B cell (primary cell): ENCODE results near the gene SLC1A2. TPM values are rescaled to one million over a fixed set of nuclear protein-coding genes. Genes with fewer than 3 reads are reported as not detected.

Experiments used
- ATAC-seq: fragments of 200-7000 bp; cut with Tn5 transposase; one replicate; pipeline ENCODE4 v1.10.0; 2021; ENCODE audit warnings: low read depth, mild to moderate bottlenecking, moderate number of reproducible peaks, moderate library complexity
- CTCF ChIA-PET: fragments of 350-600 bp; sonication (Branson Sonifier 250); formaldehyde crosslinking; loops from one replicate; lab custom pipeline; 2021; ENCODE audit warnings: antibody characterized with exemption, inconsistent platforms; lab: Charles Lee
- POLR2A ChIA-PET: fragments of 350-600 bp; sonication (Branson Sonifier 250); formaldehyde crosslinking; loops from one replicate; lab custom pipeline; 2021; ENCODE audit warnings: antibody characterized with exemption; lab: Charles Lee
- DNase-seq: peaks from one replicate; pipeline ENCODE4 v3.0.0; 2013
- H2AFZ ChIP-seq: 2 replicates; pipeline ENCODE4 v1.6.1; 2012; ENCODE audit warnings: mild to moderate bottlenecking, low read depth, low read length; ENCODE audit not compliant: insufficient read depth, poor library complexity, severe bottlenecking
- H3K27ac ChIP-seq, 2 donors: 1 replicate in 1 of 2; 2 replicates in 1 of 2; pipeline ENCODE4 v1.5.1; 2012 to 2013; ENCODE audit warnings: low read length in 2 of 2, mild to moderate bottlenecking in 2 of 2, moderate library complexity in 1 of 2
- H3K27me3 ChIP-seq, 4 experiments: fragments of 200-600 bp in 1 of 4; sonication (generic) in 1 of 4; replicated peaks in 1 of 4; 1 replicate in 2 of 4; 2 replicates in 2 of 4; pipeline versions ENCODE4 v1.6.1 to v1.7.0; 2013 to 2016; ENCODE audit warnings: low read length in 3 of 4, mild to moderate bottlenecking in 2 of 4, mixed read lengths in 1 of 4, moderate library complexity in 1 of 4; ENCODE audit not compliant: insufficient read depth in 4 of 4, control insufficient read depth in 3 of 4; ENCODE audit errors: control extremely low read depth in 1 of 4
- H3K36me3 ChIP-seq, 2 experiments: replicated peaks in 1 of 2; 1 replicate in 1 of 2; 2 replicates in 1 of 2; pipeline versions ENCODE4 v1.6.1 to v1.7.1; 2013; ENCODE audit warnings: low read length in 1 of 2; ENCODE audit not compliant: insufficient read depth in 2 of 2, control insufficient read depth in 1 of 2; ENCODE audit errors: control extremely low read depth in 1 of 2, extremely low read depth in 1 of 2
- H3K4me1 ChIP-seq, 2 donors: fragments of 200-600 bp in 1 of 2; sonication (generic) in 1 of 2; 1 replicate in 1 of 2; 2 replicates in 1 of 2; pipeline versions ENCODE4 v1.5.1 to v1.6.1; 2013 to 2017; ENCODE audit warnings: low read length in 2 of 2; ENCODE audit not compliant: control insufficient read depth in 2 of 2, insufficient read depth in 2 of 2
- H3K4me2 ChIP-seq: replicated peaks from 2 replicates; pipeline ENCODE3; 2012; ENCODE audit warnings: mild to moderate bottlenecking, low read depth, low read length; ENCODE audit not compliant: poor library complexity, severe bottlenecking
- H3K4me3 ChIP-seq, 5 experiments: fragments of 200-600 bp in 1 of 5; sonication (generic) in 1 of 5; 1 replicate in 3 of 5; 2 replicates in 2 of 5; pipeline versions ENCODE4 v1.5.1 to v1.7.0; 2011 to 2016; ENCODE audit warnings: low read length in 4 of 5, mild to moderate bottlenecking in 4 of 5, low read depth in 2 of 5, control low read depth in 1 of 5, moderate library complexity in 1 of 5; ENCODE audit not compliant: insufficient read depth in 1 of 5; ENCODE audit errors: control extremely low read depth in 1 of 5, extremely low read depth in 1 of 5
- H3K79me2 ChIP-seq: fragments of 200-600 bp; sonication (generic); one replicate; pipeline ENCODE4 v1.6.0; 2016; ENCODE audit warnings: low read length; ENCODE audit not compliant: control insufficient read depth, insufficient read depth
- H3K9ac ChIP-seq: fragments of 200-600 bp; sonication (generic); 2 replicates; pipeline ENCODE4 v1.6.1; 2017; ENCODE audit warnings: mild to moderate bottlenecking, low read length, moderate library complexity
- H3K9me3 ChIP-seq, 3 donors: one replicate each; pipeline versions ENCODE4 v1.6.1 to v1.7.1; 2013; ENCODE audit warnings: low read length in 2 of 3; ENCODE audit not compliant: control insufficient read depth in 2 of 3, insufficient read depth in 1 of 3; ENCODE audit errors: control extremely low read depth in 1 of 3
- H4K20me1 ChIP-seq: 2 replicates; pipeline ENCODE4 v1.6.0; 2012; ENCODE audit warnings: mild to moderate bottlenecking, low read length; ENCODE audit not compliant: insufficient read depth, control insufficient read depth, poor library complexity, severe bottlenecking
- H3K27ac Mint-ChIP-seq: one replicate; pipeline ENCODE4 v1.8.0; 2021; ENCODE audit warnings: mixed read lengths
- H3K27me3 Mint-ChIP-seq: one replicate; pipeline ENCODE4 v1.8.0; 2021; ENCODE audit warnings: mixed read lengths
- H3K4me1 Mint-ChIP-seq: one replicate; pipeline ENCODE4 v1.8.0; 2021; ENCODE audit warnings: mixed read lengths
- H3K4me3 Mint-ChIP-seq: one replicate; pipeline ENCODE4 v1.8.0; 2021; ENCODE audit warnings: mixed read lengths
- H3K9me3 Mint-ChIP-seq: one replicate; pipeline ENCODE4 v1.8.0; 2022; ENCODE audit warnings: mixed read lengths; ENCODE audit not compliant: insufficient read depth
- EZH2 ChIP-seq: IDR thresholded peaks from 2 replicates; pipeline ENCODE4 v1.6.1; 2012; ENCODE audit warnings: borderline replicate concordance, low read depth, mild to moderate bottlenecking, moderate library complexity, low read length; ENCODE audit not compliant: insufficient read depth, poor library complexity, severe bottlenecking
- WGBS: methylation state at CpG from one replicate; pipeline ENCODE4 v1.1.5; 2013; ENCODE audit warnings: missing lambda C conversion rate; ENCODE audit not compliant: insufficient coverage; 5-methylcytosine and 5-hydroxymethylcytosine counted together
- intact Hi-C: fragments of 100-400 bp; cut with micrococcal nuclease; formaldehyde crosslinking; loops from one replicate; pipeline ENCODE4 v1.10.0; 2022
- polyA plus RNA-seq: library from polyadenylated mRNA; depleted of rRNA; stranded (reverse); fragments of >200 nt; gene quantifications from 2 replicates; pipeline ENCODE4 v1.2.3, GENCODE V29; 2012
- total RNA-seq, 2 donors: library from RNA; stranded (reverse); fragments of 120-200 nt in 1 of 2; gene quantifications; 1 replicate in 1 of 2; 2 replicates in 1 of 2; pipeline versions ENCODE4 v1.2.3 to v1.2.4, GENCODE V29; 2013 to 2022
- TF ChIP-seq, protein P1 (sequence below): fragments of 200-600 bp; IDR thresholded peaks from one replicate; pipeline ENCODE4 v1.8.0; 2022; ENCODE audit warnings: antibody characterized with exemption, mild to moderate bottlenecking

The SLC1A2 gene
- total and polyA plus RNA-seq, 2 donors (not counting 1 experiment from before 2014, with no cell fraction given): not detected

DNA sequence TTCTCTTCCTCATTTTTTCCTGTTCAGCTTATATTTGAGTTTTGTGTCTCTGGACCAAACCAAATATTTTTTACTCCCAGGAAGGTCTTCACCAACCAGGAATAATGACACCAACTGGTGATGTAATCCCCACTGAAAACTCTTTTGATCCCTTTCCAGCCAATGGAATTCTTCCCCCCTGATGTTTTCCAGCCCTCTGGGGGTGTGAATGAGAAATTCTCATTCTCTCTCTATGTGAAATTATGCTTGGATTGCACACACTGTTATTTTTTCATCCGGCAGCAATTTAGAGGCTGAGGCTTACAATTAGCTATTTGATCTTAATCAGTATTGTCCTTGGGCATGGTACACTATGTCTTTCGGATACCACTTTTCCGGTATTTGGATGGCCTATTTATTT is 39.5 kb upstream of the SLC1A2 start:
- ATAC-seq: no peak
- H3K79me2 ChIP-seq: no peaks in the 10 kb centered on the region
- H3K4me1 ChIP-seq: no peaks in the 10 kb centered on the region
- POLR2A ChIA-PET: no interaction called here
- H3K4me1 Mint-ChIP-seq: no peaks in the 10 kb centered on the region
- no peak for TF ChIP-seq EZH2
- TF ChIP-seq, protein P1, sequence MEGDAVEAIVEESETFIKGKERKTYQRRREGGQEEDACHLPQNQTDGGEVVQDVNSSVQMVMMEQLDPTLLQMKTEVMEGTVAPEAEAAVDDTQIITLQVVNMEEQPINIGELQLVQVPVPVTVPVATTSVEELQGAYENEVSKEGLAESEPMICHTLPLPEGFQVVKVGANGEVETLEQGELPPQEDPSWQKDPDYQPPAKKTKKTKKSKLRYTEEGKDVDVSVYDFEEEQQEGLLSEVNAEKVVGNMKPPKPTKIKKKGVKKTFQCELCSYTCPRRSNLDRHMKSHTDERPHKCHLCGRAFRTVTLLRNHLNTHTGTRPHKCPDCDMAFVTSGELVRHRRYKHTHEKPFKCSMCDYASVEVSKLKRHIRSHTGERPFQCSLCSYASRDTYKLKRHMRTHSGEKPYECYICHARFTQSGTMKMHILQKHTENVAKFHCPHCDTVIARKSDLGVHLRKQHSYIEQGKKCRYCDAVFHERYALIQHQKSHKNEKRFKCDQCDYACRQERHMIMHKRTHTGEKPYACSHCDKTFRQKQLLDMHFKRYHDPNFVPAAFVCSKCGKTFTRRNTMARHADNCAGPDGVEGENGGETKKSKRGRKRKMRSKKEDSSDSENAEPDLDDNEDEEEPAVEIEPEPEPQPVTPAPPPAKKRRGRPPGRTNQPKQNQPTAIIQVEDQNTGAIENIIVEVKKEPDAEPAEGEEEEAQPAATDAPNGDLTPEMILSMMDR: no peak
- H3K27me3 Mint-ChIP-seq: peaks cover 34% of the 10 kb centered on the region
- no peak overlapping the region for H3K4me2 ChIP-seq
- H3K9me3 Mint-ChIP-seq: no peaks in the 10 kb centered on the region
- peaks cover 0 to 5% (median 0%) of the 10 kb centered on the region in 3 donors for H3K9me3 ChIP-seq
- H3K27me3 ChIP-seq: peaks cover 0 to 10% (median 1%) of the 10 kb centered on the region in 4 experiments
- no peak overlapping the region for H3K27ac ChIP-seq
- H3K36me3 ChIP-seq: no peaks in the 10 kb centered on the region
- 100% methylated on average over 2 of the region's 3 CpGs for WGBS
- no peak for DNase-seq
- no peak overlapping the region for H3K4me3 ChIP-seq
- H3K27ac Mint-ChIP-seq: no peak overlapping the region
- no peak overlapping the region for H2AFZ ChIP-seq
- no peak overlapping the region for H3K4me3 Mint-ChIP-seq
- no peaks in the 10 kb centered on the region for H4K20me1 ChIP-seq
- intact Hi-C loops: no loop called here
- H3K9ac ChIP-seq: no peak overlapping the region
- CTCF ChIA-PET: no interaction called here

DNA sequence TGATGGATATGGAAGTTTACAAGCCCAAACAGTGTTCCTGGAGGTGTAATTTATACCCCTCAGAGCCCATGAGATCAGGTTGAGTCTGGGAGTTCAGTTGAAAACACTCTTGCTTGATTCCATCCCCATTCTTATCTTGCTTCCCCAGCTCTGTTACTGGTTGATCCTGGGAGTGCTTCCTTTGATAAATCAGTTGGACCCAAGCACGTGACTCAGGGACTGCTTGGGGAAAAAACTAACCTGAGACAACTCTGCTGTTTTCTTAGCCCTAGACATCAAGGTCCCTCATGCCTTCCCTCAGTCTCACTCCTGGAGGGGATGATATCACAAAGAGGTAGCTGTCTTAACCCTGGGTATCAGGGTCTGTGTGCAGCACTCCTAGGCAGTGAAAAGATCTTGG is 35.0 kb upstream of the SLC1A2 start:
- ATAC-seq: no peak

More for the DNA sequence above, 35.0 kb upstream of the SLC1A2 start:
- Mint-ChIP-seq H3K9me3 (no peaks in the 10 kb centered on the region), H3K27me3 (peaks cover 17% of the 10 kb centered on the region), H3K4me1 (peaks cover 3% of the 10 kb centered on the region), H3K4me3 (no peak overlapping the region), H3K27ac (no peak overlapping the region)
- TF ChIP-seq EZH2: no peak
- TF ChIP-seq, protein P1: no peak
- Histone ChIP-seq H3K4me3 (no peak overlapping the region), H2AFZ (no peak overlapping the region), H3K9ac (no peak overlapping the region), H3K4me1 (no peaks in the 10 kb centered on the region), H3K27ac (no peak overlapping the region), H3K9me3 (peaks cover 0 to under 1% (median 0%) of the 10 kb centered on the region in 3 donors), H3K4me2 (no peak overlapping the region), H3K27me3 (peaks cover 0 to 4% (median 0%) of the 10 kb centered on the region in 4 experiments), H3K36me3 (no peaks in the 10 kb centered on the region), H4K20me1 (no peaks in the 10 kb centered on the region), H3K79me2 (no peaks in the 10 kb centered on the region)
- no CpG with 5 or more reads among the region's 1 CpG for WGBS
- ChIA-PET POLR2A (no interaction called here), CTCF (no interaction called here)
- DNase-seq: no peak
- intact Hi-C loops: no loop called here
